Measurements from ENCODE around the gene SON. TPM values are rescaled to one million over a fixed set of nuclear protein-coding genes. Genes with fewer than 3 reads are reported as not detected.

SON gene
- total and polyA plus RNA-seq, 2 of the 13 experiments (the other 11 are each of a cell fraction or from before 2014, with no cell fraction given) = 61.3 to 78.3 TPM

- TF ChIP-seq FOXO4 (CRISPR knock-in tag; conservative IDR thresholded peaks at IDR 0.05) = 0 out of 2 replicates have a peak, but pooled peaks have one; percentile 18
- no peak for TF ChIP-seq SCMH1 (CRISPR knock-in tag; IDR thresholded peaks at IDR 0.05; ENCODE audit: borderline replicate concordance)
- no peak for TF ChIP-seq MTF2 (CRISPR knock-in tag; IDR thresholded peaks at IDR 0.05; ENCODE audit: borderline replicate concordance)
- TF ChIP-seq SRSF4 (IDR thresholded peaks at IDR 0.05; ENCODE audit: low read depth, low read length, poor library complexity, severe bottlenecking) = no peak
- TF ChIP-seq ZNF232 (CRISPR knock-in tag; IDR thresholded peaks at IDR 0.05; ENCODE audit: borderline replicate concordance) = 0 out of 2 replicates have a peak, but pooled peaks have one; percentile 9
- no peak for TF ChIP-seq NFE2 (CRISPR knock-in tag; IDR thresholded peaks at IDR 0.05)
- no peak for TF ChIP-seq ARHGAP35 (CRISPR knock-in tag; IDR thresholded peaks at IDR 0.05; ENCODE audit: borderline replicate concordance)
- TF ChIP-seq SP2 (CRISPR knock-in tag; IDR thresholded peaks at IDR 0.05) = peak; percentile 88
- TF ChIP-seq CSRNP1 (CRISPR knock-in tag; IDR thresholded peaks at IDR 0.05) = peak; percentile 80; the same call in 1 of the 2 replicates
- no peak for TF ChIP-seq PAWR (CRISPR knock-in tag; IDR thresholded peaks at IDR 0.05; ENCODE audit: borderline replicate concordance)
- peak; percentile 44 for TF ChIP-seq HDAC1 (CRISPR knock-in tag; IDR thresholded peaks at IDR 0.05)
- 0 out of 2 replicates have a peak, but pooled peaks have one; percentile 46 for TF ChIP-seq ZNF124 (CRISPR knock-in tag; IDR thresholded peaks at IDR 0.05)
- TF ChIP-seq ZNF761 (CRISPR knock-in tag; conservative IDR thresholded peaks at IDR 0.05) = no peak
- 0 out of 2 replicates have a peak, but pooled peaks have one; percentile 36 for TF ChIP-seq NKX3-1 (CRISPR knock-in tag; IDR thresholded peaks at IDR 0.05)
- TF ChIP-seq ZNF33A (CRISPR knock-in tag; IDR thresholded peaks at IDR 0.05; ENCODE audit: borderline replicate concordance) = no peak
- no peak for TF ChIP-seq NCOA5 (CRISPR knock-in tag; IDR thresholded peaks at IDR 0.05)
- no peak for TF ChIP-seq ZNF546 (CRISPR knock-in tag; conservative IDR thresholded peaks at IDR 0.05)
- TF ChIP-seq ZBTB7B (CRISPR knock-in tag; IDR thresholded peaks at IDR 0.05) = 0 out of 2 replicates have a peak, but pooled peaks have one; percentile 11
- no peak for TF ChIP-seq ZIK1 (CRISPR knock-in tag; IDR thresholded peaks at IDR 0.05; ENCODE audit: borderline replicate concordance, low read depth)
- no peak for TF ChIP-seq FIP1L1 (IDR thresholded peaks at IDR 0.05; ENCODE audit: borderline replicate concordance, insufficient read depth, low read depth, low read length)
- TF ChIP-seq ZNF296 (CRISPR knock-in tag; conservative IDR thresholded peaks at IDR 0.05) = no peak
- peak; percentile 88 for TF ChIP-seq POLR2G (IDR thresholded peaks at IDR 0.05; ENCODE audit: low read depth, low read length)
These were observed at the start of gene SON (continued) for GRCh38 chr21:33542640-33543504.

Data from HepG2 (cell line).